Measurements from ENCODE around the gene LONRF2. TPM values are rescaled to one million over a fixed set of nuclear protein-coding genes. Genes with fewer than 3 reads are reported as not detected.

Gene LONRF2
- total and polyA plus RNA-seq, 2 donors (not counting 1 experiment from before 2014, with no cell fraction given), result under 0.01 to 0.01 TPM

DNA sequence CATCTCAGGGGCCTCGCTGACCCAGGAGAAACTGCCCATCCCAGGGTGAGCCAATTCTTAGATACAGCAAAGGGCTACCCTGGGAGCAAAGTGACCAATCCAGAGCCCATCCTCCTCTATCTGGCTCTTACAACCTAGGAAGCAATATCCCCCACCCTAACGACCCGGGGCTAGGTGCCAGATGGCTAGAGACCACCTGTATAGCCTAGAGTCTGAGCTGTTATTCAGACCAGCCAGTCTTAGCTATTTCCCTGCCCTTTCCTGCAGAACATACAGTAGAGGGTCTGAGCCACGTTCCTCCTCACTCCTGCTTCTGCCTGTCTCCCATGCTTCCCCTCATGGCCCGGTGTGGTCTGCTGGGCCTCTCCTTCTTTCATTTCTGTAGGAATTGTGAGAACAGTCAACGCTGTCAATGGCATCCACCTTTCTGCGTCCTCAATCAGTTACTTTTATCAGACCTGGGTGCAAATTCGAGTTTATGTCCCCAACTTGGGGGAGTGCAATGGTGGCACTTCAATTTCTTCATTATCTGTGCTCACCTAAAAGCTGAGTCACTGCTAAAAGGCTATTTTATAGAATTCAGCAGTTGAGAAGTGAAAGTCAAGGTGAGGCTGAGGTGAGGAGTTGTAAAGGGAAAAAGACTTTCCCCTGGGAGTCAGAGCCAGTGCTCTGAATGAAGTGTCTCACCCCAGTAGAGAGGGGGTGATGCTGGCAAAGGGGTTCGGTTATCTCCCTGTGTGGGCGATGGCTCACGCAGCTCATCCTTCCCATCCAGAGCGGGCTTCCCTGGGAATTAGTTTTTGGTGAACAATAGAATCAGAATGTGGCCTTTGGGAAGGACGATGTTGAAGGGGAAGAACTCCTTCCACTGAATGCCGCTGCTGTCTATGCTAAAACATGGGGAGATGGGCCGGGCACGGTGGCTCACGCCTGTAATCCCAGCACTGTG, 42.4 kb downstream of the LONRF2 start:
- H3K4me2 ChIP-seq (ENCODE audit: extremely low read depth, insufficient read depth, low read length), result no peak overlapping the region
- H2AFZ ChIP-seq (ENCODE audit: low read length), result no peak overlapping the region
- H3K36me3 ChIP-seq (ENCODE audit: control insufficient read depth, insufficient read depth, low read length), result no peaks in the 10 kb centered on the region
- no peak overlapping the region for H3K27ac ChIP-seq (ENCODE audit: insufficient read depth, low read length)
- H3K27me3 ChIP-seq (ENCODE audit: control insufficient read depth, insufficient read depth, low read length), result no peaks in the 10 kb centered on the region
- H3K9ac ChIP-seq (ENCODE audit: insufficient read depth, low read length), result no peak overlapping the region
- TF ChIP-seq, protein P1, sequence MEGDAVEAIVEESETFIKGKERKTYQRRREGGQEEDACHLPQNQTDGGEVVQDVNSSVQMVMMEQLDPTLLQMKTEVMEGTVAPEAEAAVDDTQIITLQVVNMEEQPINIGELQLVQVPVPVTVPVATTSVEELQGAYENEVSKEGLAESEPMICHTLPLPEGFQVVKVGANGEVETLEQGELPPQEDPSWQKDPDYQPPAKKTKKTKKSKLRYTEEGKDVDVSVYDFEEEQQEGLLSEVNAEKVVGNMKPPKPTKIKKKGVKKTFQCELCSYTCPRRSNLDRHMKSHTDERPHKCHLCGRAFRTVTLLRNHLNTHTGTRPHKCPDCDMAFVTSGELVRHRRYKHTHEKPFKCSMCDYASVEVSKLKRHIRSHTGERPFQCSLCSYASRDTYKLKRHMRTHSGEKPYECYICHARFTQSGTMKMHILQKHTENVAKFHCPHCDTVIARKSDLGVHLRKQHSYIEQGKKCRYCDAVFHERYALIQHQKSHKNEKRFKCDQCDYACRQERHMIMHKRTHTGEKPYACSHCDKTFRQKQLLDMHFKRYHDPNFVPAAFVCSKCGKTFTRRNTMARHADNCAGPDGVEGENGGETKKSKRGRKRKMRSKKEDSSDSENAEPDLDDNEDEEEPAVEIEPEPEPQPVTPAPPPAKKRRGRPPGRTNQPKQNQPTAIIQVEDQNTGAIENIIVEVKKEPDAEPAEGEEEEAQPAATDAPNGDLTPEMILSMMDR (conservative IDR thresholded peaks at IDR 0.05 in 1 of 2, IDR thresholded peaks at IDR 0.05 in 1 of 2; ENCODE audit: low read depth in 1 of 2, low read length in 2 of 2), result no peak
- no peak for TF ChIP-seq EZH2 (IDR thresholded peaks at IDR 0.05; ENCODE audit: low read length, missing control alignments)
- H3K4me1 ChIP-seq (ENCODE audit: control insufficient read depth, extremely low read depth, insufficient read depth, low read length), result no peaks in the 10 kb centered on the region
- no peak overlapping the region for H3K4me3 ChIP-seq (replicated peaks in 1 of 4; ENCODE audit: control extremely low read depth in 1 of 4, insufficient read depth in 1 of 4, low read depth in 3 of 4, low read length in 4 of 4)
- DNase-seq (ENCODE audit: low read depth in 2 of 2), result no peak
- H3K79me2 ChIP-seq (ENCODE audit: control insufficient read depth, insufficient read depth, low read length), result no peaks in the 10 kb centered on the region
- no peaks in the 10 kb centered on the region for H3K9me3 ChIP-seq (ENCODE audit: control insufficient read depth, insufficient read depth, low read depth, low read length)
- H4K20me1 ChIP-seq (ENCODE audit: control insufficient read depth, extremely low read depth, insufficient read depth, low read length), result no peaks in the 10 kb centered on the region

DNA sequence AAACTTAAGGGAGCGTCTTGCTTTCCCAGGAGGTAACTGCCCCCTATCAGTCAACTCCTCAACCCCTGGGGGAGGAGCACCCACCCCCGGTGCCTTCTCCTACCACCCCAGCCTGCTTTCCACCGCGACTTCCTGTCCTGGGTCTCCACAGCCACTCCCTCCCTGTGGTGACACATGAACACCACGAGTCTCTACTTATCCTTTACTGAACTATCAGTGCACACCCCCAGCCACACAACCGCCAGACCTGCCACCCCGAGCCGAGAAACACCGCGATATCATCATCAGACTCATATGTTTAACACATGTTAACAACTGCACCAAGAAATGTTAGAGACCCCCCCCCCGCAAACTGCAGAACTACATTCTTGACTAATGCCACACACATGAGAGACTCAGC, 43.3 kb downstream of the LONRF2 start:
- no peak overlapping the region for H3K4me2 ChIP-seq (ENCODE audit: extremely low read depth, insufficient read depth, low read length)
- no peaks in the 10 kb centered on the region for H3K4me1 ChIP-seq (ENCODE audit: control insufficient read depth, extremely low read depth, insufficient read depth, low read length)
- H3K9me3 ChIP-seq (ENCODE audit: control insufficient read depth, insufficient read depth, low read depth, low read length), result no peaks in the 10 kb centered on the region
- no peaks in the 10 kb centered on the region for H3K36me3 ChIP-seq (ENCODE audit: control insufficient read depth, insufficient read depth, low read length)
- H4K20me1 ChIP-seq (ENCODE audit: control insufficient read depth, extremely low read depth, insufficient read depth, low read length), result no peaks in the 10 kb centered on the region
- TF ChIP-seq EZH2 (IDR thresholded peaks at IDR 0.05; ENCODE audit: low read length, missing control alignments), result no peak
- TF ChIP-seq, protein P1 (conservative IDR thresholded peaks at IDR 0.05 in 1 of 2, IDR thresholded peaks at IDR 0.05 in 1 of 2; ENCODE audit: low read depth in 1 of 2, low read length in 2 of 2), result no peak
- no peak overlapping the region for H3K4me3 ChIP-seq (replicated peaks in 1 of 4; ENCODE audit: control extremely low read depth in 1 of 4, insufficient read depth in 1 of 4, low read depth in 3 of 4, low read length in 4 of 4)
- H3K27ac ChIP-seq (ENCODE audit: insufficient read depth, low read length), result no peak overlapping the region
- H3K79me2 ChIP-seq (ENCODE audit: control insufficient read depth, insufficient read depth, low read length), result no peaks in the 10 kb centered on the region
- no peak for DNase-seq (ENCODE audit: low read depth in 2 of 2)
- no peaks in the 10 kb centered on the region for H3K27me3 ChIP-seq (ENCODE audit: control insufficient read depth, insufficient read depth, low read length)
- no peak overlapping the region for H3K9ac ChIP-seq (ENCODE audit: insufficient read depth, low read length)
- no peak overlapping the region for H2AFZ ChIP-seq (ENCODE audit: low read length)

DNA sequence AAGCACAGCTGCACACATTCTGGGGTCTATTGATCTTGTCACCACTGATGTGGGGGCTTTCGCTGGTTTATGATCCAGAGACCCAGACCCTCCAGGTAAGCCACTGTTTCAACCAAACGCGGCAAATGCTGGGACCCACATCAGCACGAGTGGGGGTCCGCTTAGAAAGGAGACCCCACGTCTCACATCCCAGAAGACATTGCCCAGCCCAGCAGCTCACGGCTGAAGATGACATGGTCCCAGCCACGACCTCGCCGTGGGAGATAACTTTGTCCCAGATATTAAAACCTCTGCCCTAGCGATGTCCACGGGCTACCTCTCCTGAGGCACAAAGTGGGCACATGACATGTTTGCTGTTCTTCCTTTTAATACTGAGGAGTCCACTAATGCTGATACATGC, 43.8 kb downstream of the LONRF2 start:
- no peaks in the 10 kb centered on the region for H3K79me2 ChIP-seq (ENCODE audit: control insufficient read depth, insufficient read depth, low read length)
- H2AFZ ChIP-seq (ENCODE audit: low read length), result no peak overlapping the region
- no peaks in the 10 kb centered on the region for H3K36me3 ChIP-seq (ENCODE audit: control insufficient read depth, insufficient read depth, low read length)
- no peaks in the 10 kb centered on the region for H3K27me3 ChIP-seq (ENCODE audit: control insufficient read depth, insufficient read depth, low read length)
- no peak overlapping the region for H3K27ac ChIP-seq (ENCODE audit: insufficient read depth, low read length)
- H3K9me3 ChIP-seq (ENCODE audit: control insufficient read depth, insufficient read depth, low read depth, low read length), result no peaks in the 10 kb centered on the region
- no peak overlapping the region for H3K4me2 ChIP-seq (ENCODE audit: extremely low read depth, insufficient read depth, low read length)
- no peak overlapping the region for H3K4me3 ChIP-seq (replicated peaks in 1 of 4; ENCODE audit: control extremely low read depth in 1 of 4, insufficient read depth in 1 of 4, low read depth in 3 of 4, low read length in 4 of 4)
- no peak for TF ChIP-seq EZH2 (IDR thresholded peaks at IDR 0.05; ENCODE audit: low read length, missing control alignments)
- TF ChIP-seq, protein P1 (conservative IDR thresholded peaks at IDR 0.05 in 1 of 2, IDR thresholded peaks at IDR 0.05 in 1 of 2; ENCODE audit: low read depth in 1 of 2, low read length in 2 of 2), result no peak
- H3K9ac ChIP-seq (ENCODE audit: insufficient read depth, low read length), result no peak overlapping the region
- H3K4me1 ChIP-seq (ENCODE audit: control insufficient read depth, extremely low read depth, insufficient read depth, low read length), result no peaks in the 10 kb centered on the region
- no peak for DNase-seq (ENCODE audit: low read depth in 2 of 2)
- no peaks in the 10 kb centered on the region for H4K20me1 ChIP-seq (ENCODE audit: control insufficient read depth, extremely low read depth, insufficient read depth, low read length)

All from fibroblast of lung (primary cell).